GM19043 (cell line): Measurements from ENCODE around the gene KCTD10.
"Not testable (repeated sequence)": the region's sequence is repeated elsewhere in the genome, so short reads cannot be mapped to it uniquely, and the experiment has no call there.

Experiments used
- ATAC-seq: cut with Tn5 transposase; IDR thresholded peaks from one replicate; pipeline ENCODE4 v1.9.1; 2021; ENCODE audit warnings: low read depth; ENCODE audit not compliant: unreplicated experiment

The KCTD10 gene

GRCh38 chr12:109450980-109451379, 26.1 kb downstream of the KCTD10 start:
- no peak for ATAC-seq

- no peak for ATAC-seq
Measured at GRCh38 chr12:109449845-109450532, 27.1 kb downstream of the KCTD10 start.

- ATAC-seq, result no peak
Measured at GRCh38 chr12:109448707-109449390, 28.3 kb downstream of the KCTD10 start.

- no peak for ATAC-seq
Measured at GRCh38 chr12:109448272-109448671, 28.8 kb downstream of the KCTD10 start.

- no peak for ATAC-seq
Measured at GRCh38 chr12:109447482-109447881, 29.6 kb downstream of the KCTD10 start.

- ATAC-seq, result no peak
Measured at GRCh38 chr12:109446869-109447268, 30.2 kb downstream of the KCTD10 start.

- ATAC-seq, result no peak
Measured at GRCh38 chr12:109445191-109445609, 31.9 kb downstream of the KCTD10 start.

- no peak for ATAC-seq
Measured at GRCh38 chr12:109444259-109444658, 32.8 kb downstream of the KCTD10 start.

- no peak for ATAC-seq
Measured at GRCh38 chr12:109443794-109444193, 33.3 kb downstream of the KCTD10 start.

GRCh38 chr12:109440851-109441490, 36.1 kb downstream of the KCTD10 start:
- ATAC-seq, result no peak

GRCh38 chr12:109439951-109440350, 37.1 kb downstream of the KCTD10 start:
- ATAC-seq, result not testable (repeated sequence)

- ATAC-seq, result no peak
Measured at GRCh38 chr12:109439181-109439580, 37.9 kb downstream of the KCTD10 start.

- ATAC-seq, result no peak
Measured at GRCh38 chr12:109436188-109436560, 40.9 kb downstream of the KCTD10 start.

GRCh38 chr12:109435428-109436187, 41.5 kb downstream of the KCTD10 start:
- ATAC-seq, result no peak

- no peak for ATAC-seq
Measured at GRCh38 chr12:109434582-109434981, 42.5 kb downstream of the KCTD10 start.

GRCh38 chr12:109433618-109434017, 43.5 kb downstream of the KCTD10 start:
- no peak for ATAC-seq

GRCh38 chr12:109432842-109433304, 44.2 kb downstream of the KCTD10 start:
- no peak for ATAC-seq

- ATAC-seq, result no peak
Measured at GRCh38 chr12:109432431-109432830, 44.7 kb downstream of the KCTD10 start.

GRCh38 chr12:109430244-109430643, 46.9 kb downstream of the KCTD10 start:
- no peak for ATAC-seq

GRCh38 chr12:109428804-109429203, 48.3 kb downstream of the KCTD10 start:
- not testable (repeated sequence) for ATAC-seq
